G401.6 (cell line): Measurements from ENCODE around the gene CUEDC1.
"Not testable (repeated sequence)": the region's sequence is repeated elsewhere in the genome, so short reads cannot be mapped to it uniquely, and the experiment has no call there.

Experiments
- FAIRE-seq: peaks from 2 replicates; lab custom pipeline; 2012; peaks lifted over from hg19 to GRCh38; lab: Jason Lieb, UNC

Gene CUEDC1

GRCh38 chr17:57938061-57938502, 17.1 kb downstream of the CUEDC1 start:
- FAIRE-seq: no peak

GRCh38 chr17:57937492-57937891, 17.7 kb downstream of the CUEDC1 start:
- FAIRE-seq: no peak

- FAIRE-seq: no peak
Observed at GRCh38 chr17:57935833-57936807, 19.1 kb downstream of the CUEDC1 start.

- no peak for FAIRE-seq
Observed at GRCh38 chr17:57931488-57932137, 23.6 kb downstream of the CUEDC1 start.

- FAIRE-seq: no peak
Observed at GRCh38 chr17:57930239-57930638, 25.0 kb downstream of the CUEDC1 start.

GRCh38 chr17:57929386-57929785, 25.8 kb downstream of the CUEDC1 start:
- FAIRE-seq: no peak

GRCh38 chr17:57928928-57929327, 26.3 kb downstream of the CUEDC1 start:
- FAIRE-seq: no peak

- no peak for FAIRE-seq
Observed at GRCh38 chr17:57927048-57927723, 28.0 kb downstream of the CUEDC1 start.

- no peak for FAIRE-seq
Observed at GRCh38 chr17:57926723-57927047, 28.5 kb downstream of the CUEDC1 start.

- FAIRE-seq: no peak
Observed at GRCh38 chr17:57925361-57925990, 29.7 kb downstream of the CUEDC1 start.

- no peak for FAIRE-seq
Observed at GRCh38 chr17:57924677-57925076, 30.5 kb downstream of the CUEDC1 start.

- no peak for FAIRE-seq
Observed at GRCh38 chr17:57923182-57923872, 31.9 kb downstream of the CUEDC1 start.

GRCh38 chr17:57922745-57923144, 32.5 kb downstream of the CUEDC1 start:
- not testable (repeated sequence) for FAIRE-seq

GRCh38 chr17:57920916-57921703, 34.1 kb downstream of the CUEDC1 start:
- FAIRE-seq: peak; percentile 3

GRCh38 chr17:57919918-57920317, 35.3 kb downstream of the CUEDC1 start:
- FAIRE-seq: peak; percentile 17

- no peak for FAIRE-seq
Observed at GRCh38 chr17:57918017-57918895, 37.0 kb downstream of the CUEDC1 start.

- FAIRE-seq: no peak
Observed at GRCh38 chr17:57916925-57917858, 38.0 kb downstream of the CUEDC1 start.

GRCh38 chr17:57915985-57916757, 39.0 kb downstream of the CUEDC1 start:
- no peak for FAIRE-seq
